Measurements from ENCODE around the gene SQSTM1. TPM values are rescaled to one million over a fixed set of nuclear protein-coding genes. Genes with fewer than 3 reads are reported as not detected.

The SQSTM1 gene
- total RNA-seq, 4 donors from 2014 or later: 105 to 236 (median 149) TPM

DNA sequence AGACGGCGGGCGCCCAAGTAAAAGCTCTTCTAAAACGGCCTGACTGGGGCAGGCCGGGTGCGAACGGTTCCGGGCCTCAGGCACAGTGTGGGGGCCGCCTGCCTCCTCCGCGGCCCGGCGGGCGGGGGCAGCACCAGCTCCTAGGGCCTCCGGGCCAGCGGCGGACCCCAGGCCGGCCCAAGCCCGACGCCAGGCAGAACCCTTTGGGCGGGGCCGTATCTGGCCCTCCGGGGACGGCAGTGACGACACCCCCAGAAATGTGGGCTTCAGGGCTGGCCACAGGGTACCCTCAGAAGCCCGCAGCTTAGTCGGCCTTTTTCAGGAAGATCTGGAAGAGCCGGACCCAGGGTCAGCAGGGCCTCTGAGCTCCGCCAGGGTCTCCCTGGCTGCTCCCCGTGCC, 23.0 kb upstream of the SQSTM1 start:
- Histone ChIP-seq H3K27me3 (no peaks in the 10 kb centered on the region), H3K36me3 (peaks cover 21 to 48% (median 30%) of the 10 kb centered on the region in 3 donors), H3K9me3 (no peaks in the 10 kb centered on the region), H3K4me1 (peaks cover 46 to 68% (median 54%) of the 10 kb centered on the region in 3 donors), H3K27ac (no peak overlapping the region), H3K4me3 (no peak overlapping the region)
- intact Hi-C loops (cut with DNase I): loop anchor here (5.0 kb wide), 1 partner anchor 110 kb away; the partner anchor contains the start of gene TBC1D9B
- 77 to 78% methylated on average over 9 to 10 of the region's 30 CpGs for WGBS, 2 donors
- no peak for TF ChIP-seq POLR2A (IDR thresholded peaks at IDR 0.05)
- TF ChIP-seq, protein P1, sequence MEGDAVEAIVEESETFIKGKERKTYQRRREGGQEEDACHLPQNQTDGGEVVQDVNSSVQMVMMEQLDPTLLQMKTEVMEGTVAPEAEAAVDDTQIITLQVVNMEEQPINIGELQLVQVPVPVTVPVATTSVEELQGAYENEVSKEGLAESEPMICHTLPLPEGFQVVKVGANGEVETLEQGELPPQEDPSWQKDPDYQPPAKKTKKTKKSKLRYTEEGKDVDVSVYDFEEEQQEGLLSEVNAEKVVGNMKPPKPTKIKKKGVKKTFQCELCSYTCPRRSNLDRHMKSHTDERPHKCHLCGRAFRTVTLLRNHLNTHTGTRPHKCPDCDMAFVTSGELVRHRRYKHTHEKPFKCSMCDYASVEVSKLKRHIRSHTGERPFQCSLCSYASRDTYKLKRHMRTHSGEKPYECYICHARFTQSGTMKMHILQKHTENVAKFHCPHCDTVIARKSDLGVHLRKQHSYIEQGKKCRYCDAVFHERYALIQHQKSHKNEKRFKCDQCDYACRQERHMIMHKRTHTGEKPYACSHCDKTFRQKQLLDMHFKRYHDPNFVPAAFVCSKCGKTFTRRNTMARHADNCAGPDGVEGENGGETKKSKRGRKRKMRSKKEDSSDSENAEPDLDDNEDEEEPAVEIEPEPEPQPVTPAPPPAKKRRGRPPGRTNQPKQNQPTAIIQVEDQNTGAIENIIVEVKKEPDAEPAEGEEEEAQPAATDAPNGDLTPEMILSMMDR (IDR thresholded peaks at IDR 0.05): no peak
- no peak for DNase-seq

DNA sequence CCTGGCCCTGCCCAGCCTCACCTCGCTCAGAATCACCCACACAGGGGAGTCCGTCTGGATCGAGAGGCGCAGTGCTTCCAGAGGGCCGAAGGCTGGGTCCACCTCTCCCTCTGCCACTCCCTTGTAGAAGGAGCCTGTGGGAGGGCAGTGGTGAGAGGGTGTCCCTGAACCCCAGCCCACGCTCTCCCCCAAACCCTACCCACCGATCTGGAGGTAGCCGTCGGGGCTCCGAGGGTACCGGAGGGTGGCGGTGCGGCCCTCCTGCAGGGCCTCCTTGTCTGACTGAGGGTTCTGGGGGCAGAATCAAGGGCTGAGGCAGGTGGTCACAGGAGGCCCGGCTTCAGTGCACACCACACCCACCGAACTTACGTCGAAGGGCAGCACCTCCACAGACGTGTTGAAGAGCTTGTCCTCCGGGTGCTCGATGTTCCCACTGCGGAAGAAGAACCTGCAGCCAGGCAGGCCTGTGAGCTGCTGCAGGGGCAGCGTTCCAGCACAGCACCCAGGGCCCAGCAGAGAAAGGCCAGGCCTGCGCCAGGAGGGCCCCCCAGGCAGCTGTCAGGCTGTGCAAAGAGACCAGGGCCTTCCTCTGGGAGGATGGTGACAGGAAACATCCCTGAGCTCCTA, 22.4 kb upstream of the SQSTM1 start:
- Histone ChIP-seq H3K4me1 (peaks cover 45 to 68% (median 54%) of the 10 kb centered on the region in 3 donors), H3K36me3 (peaks cover 21 to 48% (median 30%) of the 10 kb centered on the region in 3 donors), H3K9me3 (no peaks in the 10 kb centered on the region), H3K27ac (no peak overlapping the region), H3K27me3 (no peaks in the 10 kb centered on the region), H3K4me3 (no peak overlapping the region)
- intact Hi-C loops (cut with DNase I): loop anchor here (5.0 kb wide), 1 partner anchor 109 kb away; the partner anchor contains the start of gene TBC1D9B
- 88 to 93% methylated on average over 3 to 13 of the region's 23 CpGs for WGBS, 2 donors
- no peak for DNase-seq
- TF ChIP-seq, protein P1 (IDR thresholded peaks at IDR 0.05): no peak
- no peak for TF ChIP-seq POLR2A (IDR thresholded peaks at IDR 0.05)

DNA sequence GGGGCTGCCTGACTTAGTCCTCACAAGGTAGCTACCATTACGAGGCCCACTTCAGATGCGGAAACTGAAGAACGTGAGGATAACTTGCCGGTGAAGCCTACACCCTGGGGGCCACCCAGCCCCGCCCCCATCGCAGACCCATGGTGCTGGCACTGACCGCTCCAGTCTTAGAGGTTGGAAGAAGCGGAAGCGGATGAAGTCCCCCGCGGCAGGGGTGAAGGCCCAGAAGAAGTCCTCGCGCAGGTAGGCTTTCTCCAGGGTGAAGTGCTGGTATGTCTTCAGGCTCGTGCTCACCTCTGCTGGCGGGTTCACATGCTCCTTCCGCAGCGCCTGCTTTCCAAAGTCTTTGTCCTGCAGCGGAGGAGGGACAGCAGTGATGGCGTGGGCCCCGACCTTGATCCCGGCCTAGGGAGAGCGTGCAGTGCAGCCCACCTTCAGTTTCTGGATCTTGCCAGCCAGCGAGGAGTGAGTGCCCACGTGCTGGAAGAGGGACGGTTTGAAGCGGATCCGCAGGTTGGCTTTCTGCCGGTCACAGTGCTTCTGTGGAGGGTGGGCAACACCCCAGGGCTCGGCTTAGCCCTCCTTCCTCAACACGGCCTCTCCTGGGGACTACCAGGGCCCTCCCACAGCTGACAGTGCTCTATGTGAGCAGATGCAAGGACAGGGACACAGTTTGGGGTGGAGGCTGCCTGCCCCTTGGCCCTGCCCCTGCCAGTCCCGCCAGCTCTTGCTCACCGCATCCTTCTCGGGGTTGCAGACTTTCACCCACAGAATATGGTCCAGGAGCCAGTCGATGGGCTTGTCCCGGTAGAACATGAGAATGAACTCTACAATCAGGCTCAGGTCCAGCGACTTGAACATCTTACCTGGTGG, 21.7 kb upstream of the SQSTM1 start:
- no peak overlapping the region for H3K27ac ChIP-seq
- no peak for DNase-seq
- no peaks in the 10 kb centered on the region for H3K9me3 ChIP-seq
- H3K36me3 ChIP-seq: peaks cover 21 to 48% (median 30%) of the 10 kb centered on the region in 3 donors
- intact Hi-C loops (cut with DNase I): loop anchor here (5.0 kb wide), 1 partner anchor 108 kb away; the partner anchor contains the start of gene TBC1D9B
- no peak for TF ChIP-seq POLR2A (IDR thresholded peaks at IDR 0.05)
- TF ChIP-seq, protein P1 (IDR thresholded peaks at IDR 0.05): no peak
- H3K4me3 ChIP-seq: no peak overlapping the region
- no peaks in the 10 kb centered on the region for H3K27me3 ChIP-seq
- H3K4me1 ChIP-seq: peaks cover 45 to 68% (median 54%) of the 10 kb centered on the region in 3 donors
- WGBS, 2 donors: 92 to 97% methylated on average over 7 to 24 of the region's 36 CpGs

DNA sequence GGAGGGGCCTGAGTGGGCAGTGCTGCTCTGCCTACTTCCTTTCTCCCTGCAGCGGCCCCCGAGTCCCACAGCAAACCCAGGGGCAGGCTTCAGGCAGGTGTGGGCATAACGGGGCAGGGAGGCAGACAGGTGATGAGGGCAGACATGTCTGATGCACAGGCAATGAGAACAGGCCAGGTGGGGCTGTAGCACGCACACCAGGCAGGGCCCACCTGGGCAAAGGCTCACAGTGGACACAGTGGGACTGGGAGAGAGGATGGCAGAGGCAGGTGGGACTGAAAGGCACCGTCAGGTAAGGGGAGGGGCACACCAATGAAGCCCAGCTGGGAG, 21.1 kb upstream of the SQSTM1 start:
- TF ChIP-seq, protein P1 (IDR thresholded peaks at IDR 0.05): no peak
- no peak for TF ChIP-seq POLR2A (IDR thresholded peaks at IDR 0.05)
- H3K36me3 ChIP-seq: peaks cover 21 to 48% (median 30%) of the 10 kb centered on the region in 3 donors
- no peak overlapping the region for H3K27ac ChIP-seq
- no peak for DNase-seq
- H3K4me1 ChIP-seq: peaks cover 45 to 68% (median 54%) of the 10 kb centered on the region in 3 donors
- intact Hi-C loops (cut with DNase I): loop anchor here (5.0 kb wide), 1 partner anchor 108 kb away; the partner anchor contains the start of gene TBC1D9B
- no peak overlapping the region for H3K4me3 ChIP-seq
- 83% methylated on average over 2 of the region's 5 CpGs; no CpG with 5 or more reads in 1 of the 2 donors for WGBS, 2 donors
- H3K27me3 ChIP-seq: no peaks in the 10 kb centered on the region
- H3K9me3 ChIP-seq: no peaks in the 10 kb centered on the region

Measured in esophagus squamous epithelium (tissue), 5 donors.